ENCODE data around the gene ASTN1. TPM values are rescaled to one million over a fixed set of nuclear protein-coding genes. Genes with fewer than 3 reads are reported as not detected.

The ASTN1 gene
- total and polyA plus RNA-seq, 9 of the 15 experiments (the other 6 are each of a cell fraction or from before 2014, with no cell fraction given): 0.05 to 0.22 (median 0.18) TPM

DNA sequence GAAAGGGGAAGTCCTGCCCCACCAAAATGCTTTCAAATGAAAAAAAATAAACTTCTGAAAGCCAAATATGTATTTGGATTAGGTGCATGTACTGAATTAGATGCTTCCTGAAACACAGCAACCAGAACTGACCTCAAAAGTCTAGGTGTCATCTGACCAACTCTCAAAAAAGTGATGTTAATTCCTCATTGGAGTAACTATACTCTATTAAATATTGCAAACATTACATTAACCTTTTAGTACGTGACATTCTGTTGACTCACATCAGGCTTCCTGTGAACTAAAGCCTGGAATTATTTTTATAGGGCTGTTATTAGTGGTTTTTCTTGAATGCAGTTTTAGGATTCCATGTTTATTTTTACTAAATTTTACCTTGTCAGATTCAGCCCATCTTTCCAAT is 73.5 kb downstream of the ASTN1 start (continued):
- TF ChIP-seq, protein P1, sequence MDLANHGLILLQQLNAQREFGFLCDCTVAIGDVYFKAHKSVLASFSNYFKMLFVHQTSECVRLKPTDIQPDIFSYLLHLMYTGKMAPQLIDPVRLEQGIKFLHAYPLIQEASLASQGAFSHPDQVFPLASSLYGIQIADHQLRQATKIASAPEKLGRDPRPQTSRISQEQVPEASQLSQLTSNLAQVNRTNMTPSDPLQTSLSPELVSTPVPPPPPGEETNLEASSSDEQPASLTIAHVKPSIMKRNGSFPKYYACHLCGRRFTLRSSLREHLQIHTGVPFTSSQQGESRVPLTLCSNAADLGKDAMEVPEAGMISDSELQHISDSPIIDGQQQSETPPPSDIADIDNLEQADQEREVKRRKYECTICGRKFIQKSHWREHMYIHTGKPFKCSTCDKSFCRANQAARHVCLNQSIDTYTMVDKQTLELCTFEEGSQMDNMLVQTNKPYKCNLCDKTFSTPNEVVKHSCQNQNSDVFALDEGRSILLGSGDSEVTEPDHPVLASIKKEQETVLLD (IDR thresholded peaks at IDR 0.05): no peak
- TF ChIP-seq ZNF143 (CRISPR knock-in tag; IDR thresholded peaks at IDR 0.05) (no peak), ZNF274 (IDR thresholded peaks at IDR 0.05; ENCODE audit: borderline replicate concordance, low read depth, low read length) (no peak), MCM3 (IDR thresholded peaks at IDR 0.05) (no peak), CTBP1 (IDR thresholded peaks at IDR 0.05; ENCODE audit: borderline replicate concordance) (no peak)
- TF ChIP-seq, protein P2, sequence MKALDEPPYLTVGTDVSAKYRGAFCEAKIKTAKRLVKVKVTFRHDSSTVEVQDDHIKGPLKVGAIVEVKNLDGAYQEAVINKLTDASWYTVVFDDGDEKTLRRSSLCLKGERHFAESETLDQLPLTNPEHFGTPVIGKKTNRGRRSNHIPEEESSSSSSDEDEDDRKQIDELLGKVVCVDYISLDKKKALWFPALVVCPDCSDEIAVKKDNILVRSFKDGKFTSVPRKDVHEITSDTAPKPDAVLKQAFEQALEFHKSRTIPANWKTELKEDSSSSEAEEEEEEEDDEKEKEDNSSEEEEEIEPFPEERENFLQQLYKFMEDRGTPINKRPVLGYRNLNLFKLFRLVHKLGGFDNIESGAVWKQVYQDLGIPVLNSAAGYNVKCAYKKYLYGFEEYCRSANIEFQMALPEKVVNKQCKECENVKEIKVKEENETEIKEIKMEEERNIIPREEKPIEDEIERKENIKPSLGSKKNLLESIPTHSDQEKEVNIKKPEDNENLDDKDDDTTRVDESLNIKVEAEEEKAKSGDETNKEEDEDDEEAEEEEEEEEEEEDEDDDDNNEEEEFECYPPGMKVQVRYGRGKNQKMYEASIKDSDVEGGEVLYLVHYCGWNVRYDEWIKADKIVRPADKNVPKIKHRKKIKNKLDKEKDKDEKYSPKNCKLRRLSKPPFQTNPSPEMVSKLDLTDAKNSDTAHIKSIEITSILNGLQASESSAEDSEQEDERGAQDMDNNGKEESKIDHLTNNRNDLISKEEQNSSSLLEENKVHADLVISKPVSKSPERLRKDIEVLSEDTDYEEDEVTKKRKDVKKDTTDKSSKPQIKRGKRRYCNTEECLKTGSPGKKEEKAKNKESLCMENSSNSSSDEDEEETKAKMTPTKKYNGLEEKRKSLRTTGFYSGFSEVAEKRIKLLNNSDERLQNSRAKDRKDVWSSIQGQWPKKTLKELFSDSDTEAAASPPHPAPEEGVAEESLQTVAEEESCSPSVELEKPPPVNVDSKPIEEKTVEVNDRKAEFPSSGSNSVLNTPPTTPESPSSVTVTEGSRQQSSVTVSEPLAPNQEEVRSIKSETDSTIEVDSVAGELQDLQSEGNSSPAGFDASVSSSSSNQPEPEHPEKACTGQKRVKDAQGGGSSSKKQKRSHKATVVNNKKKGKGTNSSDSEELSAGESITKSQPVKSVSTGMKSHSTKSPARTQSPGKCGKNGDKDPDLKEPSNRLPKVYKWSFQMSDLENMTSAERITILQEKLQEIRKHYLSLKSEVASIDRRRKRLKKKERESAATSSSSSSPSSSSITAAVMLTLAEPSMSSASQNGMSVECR (CRISPR knock-in tag; IDR thresholded peaks at IDR 0.05): no peak

DNA sequence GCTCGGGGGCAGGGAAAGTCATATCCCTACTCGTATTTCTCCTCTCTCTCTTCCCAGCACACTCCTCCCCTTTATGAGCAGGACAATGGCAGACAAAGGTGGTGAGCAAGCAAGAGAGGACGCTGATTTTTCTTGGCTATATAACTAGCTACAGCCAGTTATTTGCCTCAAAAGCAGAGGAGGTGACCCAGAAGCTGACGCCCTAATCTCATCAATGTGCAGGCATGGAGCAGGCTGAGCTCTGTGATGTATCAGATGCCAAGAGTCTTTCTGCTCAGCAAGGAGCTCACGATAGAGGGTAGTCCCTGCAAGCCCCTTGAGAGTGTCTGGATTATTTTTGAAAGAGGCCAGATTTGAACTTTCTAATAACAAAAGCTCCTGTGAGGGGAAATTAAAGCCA is 75.5 kb downstream of the ASTN1 start:
- 1% methylated on average over 5 of the region's 5 CpGs for WGBS (ENCODE audit: insufficient coverage, low coverage, missing lambda C conversion rate)
- FAIRE-seq: no peak
- Histone ChIP-seq H3K4me3 (no peak overlapping the region), H3K4me1 (replicated peaks in 1 of 2; ENCODE audit: control insufficient read depth in 2 of 2, insufficient read depth in 2 of 2, low read length in 2 of 2) (no peaks in the 10 kb centered on the region), H3K9ac (ENCODE audit: insufficient read depth in 1 of 2, low read depth in 2 of 2, low read length in 2 of 2) (no peak overlapping the region), H3K9me1 (ENCODE audit: control insufficient read depth, insufficient read depth, low read length) (no peaks in the 10 kb centered on the region), H3K27ac (ENCODE audit: extremely low read depth, low read depth, low read length) (no peak overlapping the region), H2AFZ (ENCODE audit: low read depth, low read length) (no peak overlapping the region), H3K4me2 (ENCODE audit: insufficient read depth, low read length) (no peak overlapping the region), H3K27me3 (ENCODE audit: control insufficient read depth in 2 of 2, insufficient read depth in 2 of 2, low read length in 2 of 2) (no peaks in the 10 kb centered on the region), H3K79me2 (ENCODE audit: control insufficient read depth, insufficient read depth, low read length) (no peaks in the 10 kb centered on the region), H3K36me3 (ENCODE audit: control insufficient read depth, insufficient read depth, low read length) (no peaks in the 10 kb centered on the region), H3K9me3 (replicated peaks; ENCODE audit: control insufficient read depth, insufficient read depth, low read depth, low read length) (no peaks in the 10 kb centered on the region), H4K20me1 (replicated peaks; ENCODE audit: control insufficient read depth, insufficient read depth, low read length) (no peaks in the 10 kb centered on the region)
- in situ Hi-C loops (cut with MboI): no loop called here
- CTCF ChIA-PET (ENCODE audit: low intra/inter-chr PET ratio): no interaction called here
- intact Hi-C loops (cut with micrococcal nuclease): no loop called here
- no peak for DNase-seq (ENCODE audit: extremely low read depth in 1 of 4, low spot score in 3 of 4)
- BruUV-seq (replicated peaks): no TSS peak
- no peak for TF ChIP-seq EP400 (IDR thresholded peaks at IDR 0.05)
- TF ChIP-seq SAFB2 (IDR thresholded peaks at IDR 0.05; ENCODE audit: borderline replicate concordance, low read depth, low read length, severe bottlenecking): no peak
- POLR2A ChIA-PET: no interaction called here
- no peak for ATAC-seq

Data from K562 (cell line).